ENCODE measurements around the gene PEX10. TPM values are rescaled to one million over a fixed set of nuclear protein-coding genes. Genes with fewer than 3 reads are reported as not detected.

The PEX10 gene
- total RNA-seq, 2 donors from 2014 or later = 18.1 to 26.5 TPM

DNA sequence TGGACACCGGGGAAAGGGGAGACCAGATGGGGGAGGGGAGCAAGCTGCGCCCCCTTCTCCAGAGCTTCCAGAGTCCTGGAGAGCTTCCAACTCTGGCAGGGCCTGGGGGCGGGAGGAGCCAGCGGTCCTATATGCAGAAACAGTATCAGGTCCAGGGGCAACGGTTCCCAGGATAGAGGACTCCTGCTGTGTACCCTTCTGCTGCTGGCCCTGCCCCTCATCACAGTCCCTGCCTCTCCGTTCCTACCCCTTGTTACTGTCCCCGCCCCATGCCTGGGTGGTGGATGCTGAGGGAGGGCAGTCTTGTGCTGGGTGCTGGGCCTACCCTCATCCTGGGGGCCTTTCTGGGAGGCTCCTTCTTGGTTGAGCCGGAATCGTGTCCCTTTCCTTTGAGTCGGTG lies 19.2 kb upstream of the PEX10 start:
- no peaks in the 10 kb centered on the region for H3K27me3 ChIP-seq
- no peaks in the 10 kb centered on the region for H3K9me3 ChIP-seq
- H3K27ac ChIP-seq = no peak overlapping the region
- intact Hi-C loops (cut with DNase I) = no loop called here
- TF ChIP-seq CTCF (IDR thresholded peaks at IDR 0.05) (no peak), POLR2A (IDR thresholded peaks at IDR 0.05) (no peak)
- no peak overlapping the region for H3K4me3 ChIP-seq
- H3K36me3 ChIP-seq (replicated peaks in 1 of 2; ENCODE audit: insufficient read depth in 1 of 2, low read depth in 2 of 2) = no peaks in the 10 kb centered on the region
- DNase-seq (no peak), ATAC-seq (no peak)
- WGBS, 2 donors = 51% methylated on average over 9 of the region's 10 CpGs; no CpG with 5 or more reads in 1 of the 2 donors
- H3K4me1 ChIP-seq = no peaks in the 10 kb centered on the region

GRCh38 chr1:2431103-2431502 lies 18.7 kb upstream of the PEX10 start:
- no peaks in the 10 kb centered on the region for H3K36me3 ChIP-seq (replicated peaks in 1 of 2; ENCODE audit: insufficient read depth in 1 of 2, low read depth in 2 of 2)
- intact Hi-C loops (cut with DNase I) = no loop called here
- H3K4me1 ChIP-seq = no peaks in the 10 kb centered on the region
- ATAC-seq (no peak), DNase-seq (no peak)
- H3K4me3 ChIP-seq = no peak overlapping the region
- WGBS, 2 donors = 41% methylated on average over 16 of the region's 16 CpGs; no CpG with 5 or more reads in 1 of the 2 donors
- no peak overlapping the region for H3K27ac ChIP-seq
- TF ChIP-seq CTCF (IDR thresholded peaks at IDR 0.05) = no peak
- TF ChIP-seq POLR2A (IDR thresholded peaks at IDR 0.05) = no peak
- no peaks in the 10 kb centered on the region for H3K27me3 ChIP-seq
- H3K9me3 ChIP-seq = no peaks in the 10 kb centered on the region

- intact Hi-C loops (cut with DNase I) = no loop called here
- WGBS, 2 donors = 63% methylated on average over 10 of the region's 10 CpGs; no CpG with 5 or more reads in 1 of the 2 donors
These were observed 18.2 kb upstream of the PEX10 start for GRCh38 chr1:2430592-2430973.

GRCh38 chr1:2429780-2430591 lies 17.6 kb upstream of the PEX10 start:
- H3K27ac ChIP-seq = no peak overlapping the region
- H3K36me3 ChIP-seq (replicated peaks in 1 of 2; ENCODE audit: insufficient read depth in 1 of 2, low read depth in 2 of 2) = no peaks in the 10 kb centered on the region
- no peaks in the 10 kb centered on the region for H3K27me3 ChIP-seq
- intact Hi-C loops (cut with DNase I) = no loop called here
- WGBS, 2 donors = 72 to 76% methylated on average over 3 to 20 of the region's 20 CpGs
- no peak for TF ChIP-seq POLR2A (IDR thresholded peaks at IDR 0.05)
- TF ChIP-seq CTCF (IDR thresholded peaks at IDR 0.05) = no peak
- H3K4me1 ChIP-seq = no peaks in the 10 kb centered on the region
- DNase-seq (no peak), ATAC-seq (no peak)
- no peaks in the 10 kb centered on the region for H3K9me3 ChIP-seq
- no peak overlapping the region for H3K4me3 ChIP-seq

More at GRCh38 chr1:2430592-2430973, 18.2 kb upstream of the PEX10 start:
- Histone ChIP-seq H3K4me1 (no peaks in the 10 kb centered on the region), H3K27me3 (no peaks in the 10 kb centered on the region), H3K27ac (no peak overlapping the region), H3K9me3 (no peaks in the 10 kb centered on the region), H3K36me3 (replicated peaks in 1 of 2; ENCODE audit: insufficient read depth in 1 of 2, low read depth in 2 of 2) (no peaks in the 10 kb centered on the region), H3K4me3 (no peak overlapping the region)
- no peak for DNase-seq
- no peak for ATAC-seq
- TF ChIP-seq CTCF (IDR thresholded peaks at IDR 0.05) (no peak), POLR2A (IDR thresholded peaks at IDR 0.05) (no peak)

- ATAC-seq (no peak), DNase-seq (no peak)
- no peak overlapping the region for H3K4me3 ChIP-seq
- no peaks in the 10 kb centered on the region for H3K27me3 ChIP-seq
- H3K9me3 ChIP-seq = peaks cover 0 to 2% (median 0%) of the 10 kb centered on the region in 3 donors
- H3K36me3 ChIP-seq (replicated peaks in 1 of 2; ENCODE audit: insufficient read depth in 1 of 2, low read depth in 2 of 2) = no peaks in the 10 kb centered on the region
- H3K27ac ChIP-seq = no peak overlapping the region
- no peaks in the 10 kb centered on the region for H3K4me1 ChIP-seq
- 89% methylated on average over 28 of the region's 28 CpGs; no CpG with 5 or more reads in 1 of the 2 donors for WGBS, 2 donors
- intact Hi-C loops (cut with DNase I) = no loop called here
- no peak for TF ChIP-seq POLR2A (IDR thresholded peaks at IDR 0.05)
- TF ChIP-seq CTCF (IDR thresholded peaks at IDR 0.05) = no peak
These were observed 16.1 kb upstream of the PEX10 start for GRCh38 chr1:2428490-2428889.
